H1 (cell line): ENCODE results near the gene CEACAM5. TPM values are rescaled to one million over a fixed set of nuclear protein-coding genes. Genes with fewer than 3 reads are reported as not detected.

Source experiments
- CTCF ChIA-PET: fragments of 300-600 bp; sonication (Branson Sonifier 250); formaldehyde crosslinking; loops from one replicate; lab custom pipeline; 2021; ENCODE audit not compliant: partially characterized antibody; lab: Charles Lee
- POLR2A ChIA-PET: fragments of 300-600 bp; sonication (Branson Sonifier 250); formaldehyde crosslinking; loops from one replicate; lab custom pipeline; 2021; ENCODE audit warnings: inconsistent platforms; ENCODE audit not compliant: partially characterized antibody; lab: Charles Lee
- DNase-seq, 2 experiments: peaks; one replicate each; pipeline versions ENCODE4 v3.0.0 to v3.0.0-alpha.2; 2010 to 2022; ENCODE audit warnings: low spot score in 2 of 2, low read depth in 1 of 2, mixed read lengths in 1 of 2
- FAIRE-seq: peaks from 2 replicates; lab custom pipeline; 2011; peaks lifted over from hg19 to GRCh38; lab: Jason Lieb, UNC
- H2AFZ ChIP-seq: 2 replicates; pipeline ENCODE4 v1.8.1; 2012; ENCODE audit warnings: low read length, inconsistent platforms
- H2AK5ac ChIP-seq: 2 replicates; pipeline ENCODE4 v1.6.1; 2013; ENCODE audit warnings: low read depth, low read length
- H2BK120ac ChIP-seq: replicated peaks from 2 replicates; pipeline ENCODE3; 2013; ENCODE audit warnings: low read depth, low read length, inconsistent platforms
- H2BK12ac ChIP-seq: 2 replicates; pipeline ENCODE4 v1.6.1; 2013; ENCODE audit warnings: low read depth, low read length
- H2BK15ac ChIP-seq: 2 replicates; pipeline ENCODE4 v1.6.1; 2013; ENCODE audit warnings: low read length
- H2BK20ac ChIP-seq: 2 replicates; pipeline ENCODE4 v1.6.1; 2013; ENCODE audit warnings: low read length
- H2BK5ac ChIP-seq: 2 replicates; pipeline ENCODE4 v1.6.1; 2013; ENCODE audit warnings: low read depth, low read length
- H3K14ac ChIP-seq: 2 replicates; pipeline ENCODE4 v1.6.1; 2013; ENCODE audit warnings: inconsistent platforms; ENCODE audit not compliant: insufficient read length
- H3K18ac ChIP-seq: 2 replicates; pipeline ENCODE4 v1.6.1; 2013; ENCODE audit warnings: low read length; ENCODE audit errors: extremely low read depth
- H3K23ac ChIP-seq: 2 replicates; pipeline ENCODE4 v1.6.1; 2013; ENCODE audit warnings: inconsistent platforms; ENCODE audit not compliant: insufficient read length
- H3K23me2 ChIP-seq: 2 replicates; pipeline ENCODE4 v1.6.1; 2013; ENCODE audit warnings: low read depth, low read length
- H3K27ac ChIP-seq: 2 replicates; pipeline ENCODE4 v1.6.1; 2011; ENCODE audit warnings: low read depth, low read length, inconsistent platforms
- H3K27me3 ChIP-seq, 4 experiments: replicated peaks in 1 of 4; 1 replicate in 1 of 4; 2 replicates in 3 of 4; pipeline versions ENCODE4 v1.6.1 to v1.8.1; 2011 to 2013; ENCODE audit warnings: low read length in 3 of 4, mild to moderate bottlenecking in 3 of 4, inconsistent platforms in 2 of 4, mixed read lengths in 2 of 4, moderate library complexity in 1 of 4; ENCODE audit not compliant: control insufficient read depth in 3 of 4, insufficient read depth in 3 of 4; ENCODE audit errors: extremely low read depth in 1 of 4
- H3K36me3 ChIP-seq, 4 experiments: 2 replicates each; pipeline versions ENCODE4 v1.6.1 to v1.8.1; 2011 to 2013; ENCODE audit warnings: mild to moderate bottlenecking in 4 of 4, low read length in 3 of 4, moderate library complexity in 2 of 4, control low read depth in 1 of 4, inconsistent platforms in 1 of 4; ENCODE audit not compliant: insufficient read depth in 4 of 4, control insufficient read depth in 2 of 4
- H3K4ac ChIP-seq: replicated peaks from 2 replicates; pipeline ENCODE3; 2013; ENCODE audit warnings: low read length, low read depth, mixed read lengths, inconsistent platforms; ENCODE audit not compliant: insufficient read length
- H3K4me1 ChIP-seq, 4 experiments: replicated peaks in 1 of 4; 1 replicate in 1 of 4; 2 replicates in 3 of 4; pipeline versions ENCODE4 v1.6.1 to v1.8.1; 2011 to 2013; ENCODE audit warnings: low read length in 3 of 4, inconsistent platforms in 2 of 4, mixed read lengths in 1 of 4; ENCODE audit not compliant: insufficient read depth in 4 of 4, control insufficient read depth in 3 of 4
- H3K4me2 ChIP-seq, 2 experiments: 2 replicates each; pipeline versions ENCODE4 v1.6.1 to v1.8.1; 2011 to 2013; ENCODE audit warnings: low read depth in 2 of 2, low read length in 2 of 2, control low read depth in 1 of 2, inconsistent platforms in 1 of 2, mild to moderate bottlenecking in 1 of 2; ENCODE audit not compliant: insufficient read depth in 1 of 2
- H3K4me3 ChIP-seq, 4 experiments: fragments of 200-600, 300-600 bp in 1 of 4; sonication (generic), shearing (Covaris generic), sonication (Bioruptor Twin) in 1 of 4; 2 replicates each; pipeline versions ENCODE4 v1.5.1 to v1.8.1; 2011 to 2016; ENCODE audit warnings: low read length in 4 of 4, low read depth in 3 of 4, control low read depth in 2 of 4, inconsistent platforms in 2 of 4, mild to moderate bottlenecking in 2 of 4, mixed read lengths in 1 of 4, moderate library complexity in 1 of 4; ENCODE audit not compliant: insufficient read depth in 2 of 4; ENCODE audit errors: extremely low read depth in 1 of 4
- H3K56ac ChIP-seq: replicated peaks from 2 replicates; pipeline ENCODE3; 2013; ENCODE audit warnings: low read depth, mild to moderate bottlenecking, mixed read lengths, low read length, inconsistent platforms; ENCODE audit not compliant: insufficient read length
- H3K79me1 ChIP-seq: 2 replicates; pipeline ENCODE4 v1.6.1; 2013; ENCODE audit warnings: low read depth, low read length, control low read depth
- H3K79me2 ChIP-seq, 2 experiments: 2 replicates each; pipeline versions ENCODE4 v1.6.1 to v1.8.1; 2012 to 2013; ENCODE audit warnings: low read length in 2 of 2, mild to moderate bottlenecking in 2 of 2, inconsistent platforms in 1 of 2; ENCODE audit not compliant: insufficient read depth in 2 of 2, control insufficient read depth in 1 of 2
- H3K9ac ChIP-seq, 4 experiments: replicated peaks in 1 of 4; 1 replicate in 1 of 4; 2 replicates in 3 of 4; pipeline versions ENCODE4 v1.6.1 to v1.8.1; 2011 to 2013; ENCODE audit warnings: low read depth in 3 of 4, low read length in 3 of 4, control low read depth in 2 of 4, mild to moderate bottlenecking in 2 of 4, moderate library complexity in 2 of 4, inconsistent platforms in 1 of 4; ENCODE audit errors: extremely low read depth in 1 of 4
- H3K9me3 ChIP-seq, 2 experiments: 2 replicates each; pipeline versions ENCODE4 v1.6.1 to v1.8.1; 2012 to 2013; ENCODE audit warnings: mild to moderate bottlenecking in 2 of 2, moderate library complexity in 2 of 2, control low read depth in 1 of 2, inconsistent platforms in 1 of 2, low read depth in 1 of 2, low read length in 1 of 2, mixed read lengths in 1 of 2; ENCODE audit not compliant: insufficient read depth in 2 of 2
- H4K20me1 ChIP-seq, 2 experiments: replicated peaks in 1 of 2; 2 replicates each; pipeline versions ENCODE3 to v1.8.1; 2011 to 2013; ENCODE audit warnings: inconsistent platforms in 2 of 2, low read length in 2 of 2, mild to moderate bottlenecking in 1 of 2; ENCODE audit not compliant: insufficient read depth in 2 of 2, control insufficient read depth in 1 of 2
- H4K5ac ChIP-seq: 2 replicates; pipeline ENCODE4 v1.6.1; 2013; ENCODE audit warnings: low read length, low read depth, mixed read lengths, inconsistent platforms; ENCODE audit not compliant: insufficient read length
- H4K8ac ChIP-seq: 2 replicates; pipeline ENCODE4 v1.8.0; 2013; ENCODE audit warnings: mild to moderate bottlenecking, moderate library complexity, low read length, inconsistent platforms; ENCODE audit not compliant: insufficient read depth; ENCODE audit errors: extremely low read depth
- H4K91ac ChIP-seq: replicated peaks from 2 replicates; pipeline ENCODE3; 2013; ENCODE audit warnings: low read length, mixed read lengths, inconsistent platforms; ENCODE audit not compliant: insufficient read length
- CHD2 ChIP-seq: IDR thresholded peaks from 2 replicates; pipeline ENCODE4 v1.6.1; 2012; ENCODE audit warnings: low read length, improper control_type of control experiment
- NRF1 ChIP-seq: IDR thresholded peaks from 2 replicates; pipeline ENCODE4 v1.6.1; 2011; ENCODE audit warnings: mild to moderate bottlenecking, low read depth, low read length, improper control_type of control experiment
- RNF2 ChIP-seq: fragments of 200-900, 300-1000 bp; sonication (generic); IDR thresholded peaks from 2 replicates; pipeline ENCODE4 v1.7.1; 2016; ENCODE audit warnings: borderline replicate concordance, low read depth, mild to moderate bottlenecking, antibody characterized with exemption, low read length; ENCODE audit not compliant: poor library complexity, severe bottlenecking; ENCODE audit errors: missing control alignments
- RXRA ChIP-seq: IDR thresholded peaks from 2 replicates; pipeline ENCODE4 v1.6.1; 2011; ENCODE audit warnings: low read depth, mild to moderate bottlenecking, low read length, moderate library complexity; ENCODE audit not compliant: insufficient read depth
- SRF ChIP-seq: IDR thresholded peaks from 2 replicates; pipeline ENCODE4 v1.6.1; 2011; ENCODE audit warnings: mild to moderate bottlenecking, low read depth, low read length, moderate library complexity
- TEAD4 ChIP-seq: IDR thresholded peaks from 2 replicates; pipeline ENCODE4 v1.6.1; 2012; ENCODE audit warnings: low read depth, low read length, inconsistent platforms, mixed read lengths
- WGBS, 2 experiments: shearing (Covaris generic) in 1 of 2; methylation state at CpG; one replicate each; pipeline versions ENCODE4 v1.1.6 to v1.1.7; 2013 to 2015; ENCODE audit warnings: low lambda C conversion rate in 2 of 2, mixed read lengths in 2 of 2, inconsistent platforms in 1 of 2, low coverage in 1 of 2, missing lambda C conversion rate in 1 of 2; ENCODE audit not compliant: insufficient replicate concordance in 2 of 2, insufficient coverage in 1 of 2, insufficient read length in 1 of 2; ENCODE audit errors: extremely low coverage in 1 of 2, missing lambda C conversion rate in 1 of 2; 5-methylcytosine and 5-hydroxymethylcytosine counted together
- polyA plus RNA-seq, 7 experiments: library from polyadenylated mRNA; depleted of rRNA in 3 of 7; stranded (reverse) in 5 of 7; unstranded in 2 of 7; fragments of >200 nt in 5 of 7; fragments of 200-250 nt in 2 of 7; gene quantifications; 1 replicate in 5 of 7; 2 replicates in 1 of 7; 4 replicates in 1 of 7; pipeline versions ENCODE4 v1.2.1 to v1.2.3, GENCODE V29; 2011 to 2013; ENCODE audit warnings: missing spikeins in 2 of 7, mixed read lengths in 2 of 7
- total RNA-seq: library from RNA; stranded (reverse); fragmentation: NEBNext Ultra II Directional; extraction: Animal tissue kit (Norgen Biotek cat#: 25700); gene quantifications from 2 replicates; pipeline ENCODE4 v1.2.1, GENCODE V29; 2021

The CEACAM5 gene
- total and polyA plus RNA-seq, 2 of the 8 experiments (the other 6 are each of a cell fraction or from before 2014, with no cell fraction given) = not detected

GRCh38 chr19:41707502-41707812, 969 bp upstream of the CEACAM5 start:
- Histone ChIP-seq H3K18ac (no peak overlapping the region), H3K23ac (no peak overlapping the region), H3K23me2 (no peaks in the 10 kb centered on the region), H3K4me2 (no peak overlapping the region), H2BK12ac (no peak overlapping the region), H4K5ac (no peak overlapping the region), H3K4me1 (no peaks in the 10 kb centered on the region), H2BK20ac (no peak overlapping the region), H2BK15ac (no peak overlapping the region), H3K79me1 (no peaks in the 10 kb centered on the region), H3K4me3 (no peak overlapping the region), H3K9ac (no peak overlapping the region), H2AFZ (no peak overlapping the region), H3K27me3 (no peaks in the 10 kb centered on the region), H4K8ac (no peak overlapping the region), H3K4ac (no peak overlapping the region), H2AK5ac (no peak overlapping the region), H2BK5ac (no peak overlapping the region), H3K79me2 (no peaks in the 10 kb centered on the region), H3K14ac (no peak overlapping the region), H4K20me1 (peaks cover 0 to 1% of the 10 kb centered on the region in 2 experiments), H2BK120ac (no peak overlapping the region), H3K36me3 (no peaks in the 10 kb centered on the region), H3K27ac (no peak overlapping the region), H3K56ac (no peak overlapping the region), H4K91ac (no peak overlapping the region), H3K9me3 (peaks cover 69 to 93% of the 10 kb centered on the region in 2 experiments)
- TF ChIP-seq NRF1 (no peak), CHD2 (no peak), SRF (no peak), RNF2 (no peak), TEAD4 (no peak), RXRA (no peak)
- CTCF ChIA-PET = interaction anchor here (0.9 to 1.4 kb wide), 5 partner anchors 9 to 51 kb away, joined by 3 to 11 read pairs (median 3); no protein-coding TSS in a partner anchor
- DNase-seq = no peak
- 74% methylated on average over 5 of the region's 5 CpGs; no CpG with 5 or more reads in 1 of the 2 experiments for WGBS, 2 experiments
- FAIRE-seq = no peak
- POLR2A ChIA-PET = no interaction called here
